GM21825 (cell line): Measurements from ENCODE around the gene VWF.

Source experiments
- ATAC-seq: cut with Tn5 transposase; IDR thresholded peaks from one replicate; pipeline ENCODE4 v1.9.1; 2021; ENCODE audit warnings: mild to moderate bottlenecking, moderate library complexity; ENCODE audit not compliant: unreplicated experiment

The VWF gene

GRCh38 chr12:6080149-6081045 is 44.1 kb downstream of the VWF start:
- ATAC-seq = no peak

DNA sequence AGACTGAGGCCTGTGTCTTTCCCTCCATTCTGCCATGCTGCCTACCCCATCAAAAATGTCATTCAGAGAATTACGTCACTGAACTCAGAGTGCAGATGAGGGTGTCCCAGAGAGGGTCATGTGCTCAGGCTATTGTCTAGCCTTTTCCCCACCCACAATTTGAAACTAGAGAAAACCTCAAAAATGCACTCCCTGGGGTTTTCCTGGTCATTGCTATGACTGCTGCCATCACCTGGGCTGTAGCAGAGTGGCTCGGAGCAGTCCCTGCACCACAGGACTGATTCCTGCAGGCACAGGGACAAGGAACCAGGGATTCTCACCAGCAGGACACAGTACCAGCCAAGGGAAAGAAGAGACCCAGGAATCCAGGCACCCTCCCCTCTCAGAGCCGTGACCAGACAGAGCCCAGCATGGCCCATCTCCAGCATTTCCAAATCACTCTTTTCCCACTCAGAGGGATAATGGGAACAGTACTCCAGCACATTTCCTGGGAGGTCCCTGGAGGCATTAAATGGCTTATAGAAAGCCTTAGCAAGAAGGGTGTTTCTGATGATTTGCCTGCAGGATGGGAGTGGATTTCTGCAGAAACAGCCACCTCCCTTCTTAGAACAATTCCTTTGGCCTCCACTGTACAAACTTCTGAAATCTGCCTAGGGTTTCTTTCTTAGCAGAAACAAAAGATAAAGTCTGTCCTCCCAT is 45.9 kb downstream of the VWF start:
- ATAC-seq = no peak

- no peak for ATAC-seq
These were observed 46.8 kb downstream of the VWF start for GRCh38 chr12:6077692-6078083.

GRCh38 chr12:6076776-6077691 is 47.4 kb downstream of the VWF start:
- no peak for ATAC-seq

GRCh38 chr12:6076346-6076745 is 48.1 kb downstream of the VWF start:
- no peak for ATAC-seq

DNA sequence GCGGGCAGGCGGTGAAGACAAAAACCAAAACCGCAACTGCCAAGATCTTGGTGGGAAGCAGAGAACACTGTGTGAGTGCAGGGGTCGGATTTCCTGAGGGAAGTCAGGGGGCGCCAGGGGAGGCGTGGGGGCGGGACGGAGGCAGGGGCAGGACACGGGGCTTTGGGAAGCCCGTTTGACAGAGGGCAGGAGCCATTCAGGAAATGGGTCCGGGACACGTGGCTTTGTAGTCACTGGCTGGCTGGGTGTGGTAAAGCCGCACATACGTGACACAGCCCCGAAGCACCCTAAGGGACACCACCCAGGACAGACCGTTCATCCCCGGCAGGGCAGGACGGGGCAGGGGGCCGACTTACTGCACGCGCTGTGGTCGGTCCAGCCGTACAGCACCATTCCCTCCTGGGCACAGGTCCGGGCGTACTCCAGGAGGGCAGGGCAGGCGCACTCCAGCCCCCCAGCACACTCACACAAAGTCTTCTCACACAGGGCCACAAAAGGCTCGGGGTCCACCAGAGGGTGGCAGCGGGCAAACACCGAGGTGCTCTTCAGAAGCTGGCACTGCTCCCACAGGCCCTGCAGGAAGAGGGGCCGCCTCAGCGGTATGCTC is 49.4 kb downstream of the VWF start:
- no peak for ATAC-seq

- no peak for ATAC-seq
These were observed 50.0 kb downstream of the VWF start for GRCh38 chr12:6074427-6074826.

- ATAC-seq = no peak
These were observed 51.0 kb downstream of the VWF start for GRCh38 chr12:6073426-6073825.

GRCh38 chr12:6072302-6072752 is 52.1 kb downstream of the VWF start:
- ATAC-seq = no peak

DNA sequence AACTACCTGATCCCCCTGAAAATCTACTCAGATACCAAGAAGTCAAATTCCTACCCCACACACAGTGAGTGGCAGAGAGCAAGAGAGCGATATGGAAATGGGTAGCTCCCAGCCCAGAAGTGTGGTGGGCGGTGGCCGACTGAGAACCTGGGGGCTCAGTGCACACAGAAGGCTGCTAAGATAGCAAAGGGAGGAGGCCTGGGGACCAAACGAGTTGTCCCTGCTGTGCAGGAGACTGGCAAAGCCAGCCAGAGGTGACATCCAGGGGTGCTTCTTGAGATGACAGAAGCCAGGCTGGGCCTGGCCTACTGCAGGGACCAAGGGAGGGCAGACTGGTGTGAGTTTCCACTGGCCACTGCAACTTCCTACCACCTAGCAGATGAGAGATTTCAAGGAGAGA is 52.9 kb downstream of the VWF start:
- no peak for ATAC-seq

DNA sequence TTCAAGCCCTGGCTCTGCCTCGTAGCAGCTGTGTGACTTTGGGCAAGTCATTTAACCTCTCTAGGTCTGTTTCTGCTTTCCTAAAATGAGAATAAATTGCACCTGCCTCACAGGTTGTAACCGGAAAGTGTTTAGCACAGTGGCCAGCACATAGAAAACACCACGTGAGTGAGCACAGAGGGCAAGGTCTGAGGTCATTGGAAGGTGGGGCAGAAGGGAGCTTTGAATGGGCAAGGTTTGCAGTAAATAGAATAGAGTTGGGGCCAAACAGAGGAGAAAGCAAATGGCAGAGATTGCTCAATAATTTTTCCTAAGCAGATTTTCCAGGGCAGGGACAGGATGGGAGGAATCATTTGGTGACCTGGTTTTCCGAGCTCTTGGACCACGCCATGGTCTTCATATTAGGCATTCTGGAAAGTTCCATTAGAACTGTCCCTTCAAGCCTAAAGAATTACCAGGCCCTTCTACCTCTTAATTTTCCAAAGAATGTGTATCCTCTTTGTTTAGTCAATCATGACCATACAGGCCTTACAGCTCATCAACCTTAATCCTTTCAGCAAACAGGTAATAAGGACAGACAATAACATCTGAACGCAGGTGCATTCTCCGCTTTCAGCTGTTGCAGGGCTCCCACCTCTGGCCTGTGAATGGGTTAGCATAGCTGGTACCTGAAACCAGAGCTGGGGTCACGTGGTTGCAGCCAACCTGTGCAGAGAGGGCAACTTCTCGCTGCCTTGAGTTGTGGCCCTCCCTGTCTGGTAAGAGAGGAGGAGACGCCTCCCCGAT is 53.8 kb downstream of the VWF start:
- ATAC-seq = no peak

DNA sequence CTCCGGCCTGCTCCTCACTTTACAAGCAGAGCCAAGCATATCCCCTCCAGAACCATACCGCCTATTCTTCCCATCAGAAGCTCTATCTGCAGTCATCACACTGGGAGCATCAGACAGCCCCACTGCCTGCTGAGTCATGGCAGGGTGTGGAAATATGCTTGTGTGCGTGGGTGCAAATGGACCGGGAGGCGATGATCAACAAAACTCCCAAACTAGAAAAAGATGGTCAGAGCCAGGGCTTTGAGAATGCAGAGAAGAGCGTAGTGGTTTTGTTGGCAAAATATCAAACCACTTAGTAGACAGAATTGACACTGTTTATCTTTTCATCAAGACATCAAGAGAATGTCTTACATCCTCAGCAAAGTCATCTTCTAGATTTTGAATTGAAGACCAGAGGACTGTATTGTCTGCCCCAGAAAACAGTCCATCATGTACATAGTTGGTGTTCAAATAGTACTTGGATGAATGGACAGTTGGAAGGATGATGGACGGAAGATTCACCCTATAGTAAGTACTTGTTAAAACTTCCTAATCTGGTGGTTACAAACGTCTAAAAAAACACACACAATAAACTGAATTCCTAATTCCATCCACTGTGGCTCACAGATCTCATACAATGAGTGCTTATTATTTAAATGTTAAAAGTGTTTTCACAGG is 54.9 kb downstream of the VWF start:
- no peak for ATAC-seq

GRCh38 chr12:6068227-6068626 is 56.2 kb downstream of the VWF start:
- ATAC-seq = no peak

DNA sequence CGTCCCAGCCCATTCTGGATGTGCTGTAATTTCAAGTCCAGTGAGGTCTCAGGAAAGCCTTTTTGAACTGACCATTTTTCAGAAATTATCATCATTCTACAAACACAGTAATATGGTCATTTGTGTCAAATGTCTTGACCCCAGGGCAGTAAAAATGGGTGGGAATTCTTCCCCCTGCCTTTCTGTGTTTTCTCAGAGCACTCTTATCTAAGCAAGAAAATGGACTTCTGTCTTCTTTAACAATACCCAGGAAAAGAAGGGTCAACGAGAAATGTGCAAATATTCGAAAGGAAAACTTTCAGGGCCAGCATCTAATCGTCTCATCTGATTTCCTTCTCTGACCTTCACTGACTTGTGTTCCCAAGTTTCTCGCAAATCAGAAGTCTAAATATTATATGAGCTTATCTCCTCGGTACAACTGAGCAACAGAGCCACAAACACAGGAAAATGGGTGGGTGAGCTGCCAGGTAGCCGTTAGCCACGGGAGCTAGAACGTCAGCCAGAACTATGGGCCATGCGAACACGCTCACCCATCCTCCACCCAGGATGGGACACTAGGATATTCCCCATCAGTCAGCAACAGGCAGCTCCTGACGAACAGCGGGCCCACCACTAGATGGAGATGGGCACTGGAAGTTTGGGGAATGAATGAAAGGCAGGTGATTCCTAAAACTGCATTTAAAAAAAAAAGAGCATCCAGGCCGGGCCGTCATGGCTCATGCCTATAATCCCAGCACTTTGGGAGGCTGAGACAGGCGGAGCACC is 57.1 kb downstream of the VWF start:
- ATAC-seq = no peak

- ATAC-seq = no peak
These were observed 57.8 kb downstream of the VWF start for GRCh38 chr12:6066651-6067050.

DNA sequence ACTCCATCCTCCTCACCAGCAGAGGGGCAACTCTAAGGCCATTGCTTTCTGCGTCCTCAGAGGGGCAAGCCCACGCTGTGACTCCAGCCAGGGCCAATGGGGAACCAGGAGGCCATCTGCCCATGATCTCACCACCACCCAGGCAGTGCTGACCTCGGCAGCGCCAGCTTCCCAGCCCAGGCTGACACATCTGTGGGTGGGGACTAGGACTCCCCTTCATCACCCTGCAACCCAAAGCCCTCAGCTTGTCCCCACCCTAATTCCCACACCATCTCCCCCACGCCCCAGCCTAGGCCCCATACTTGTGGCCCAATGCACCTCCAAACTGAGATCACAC is 58.6 kb downstream of the VWF start:
- ATAC-seq = no peak

GRCh38 chr12:6065131-6065862 is 59.2 kb downstream of the VWF start:
- ATAC-seq = no peak
